Embryonic facial prominence (tissue), 1 donor: ENCODE data around the gene SPEF1.

Source experiments
- DNase-seq: peaks from one replicate; pipeline ENCODE4 v3.0.0-alpha.2; 2016; ENCODE audit errors: extremely low spot score

The SPEF1 gene

DNA sequence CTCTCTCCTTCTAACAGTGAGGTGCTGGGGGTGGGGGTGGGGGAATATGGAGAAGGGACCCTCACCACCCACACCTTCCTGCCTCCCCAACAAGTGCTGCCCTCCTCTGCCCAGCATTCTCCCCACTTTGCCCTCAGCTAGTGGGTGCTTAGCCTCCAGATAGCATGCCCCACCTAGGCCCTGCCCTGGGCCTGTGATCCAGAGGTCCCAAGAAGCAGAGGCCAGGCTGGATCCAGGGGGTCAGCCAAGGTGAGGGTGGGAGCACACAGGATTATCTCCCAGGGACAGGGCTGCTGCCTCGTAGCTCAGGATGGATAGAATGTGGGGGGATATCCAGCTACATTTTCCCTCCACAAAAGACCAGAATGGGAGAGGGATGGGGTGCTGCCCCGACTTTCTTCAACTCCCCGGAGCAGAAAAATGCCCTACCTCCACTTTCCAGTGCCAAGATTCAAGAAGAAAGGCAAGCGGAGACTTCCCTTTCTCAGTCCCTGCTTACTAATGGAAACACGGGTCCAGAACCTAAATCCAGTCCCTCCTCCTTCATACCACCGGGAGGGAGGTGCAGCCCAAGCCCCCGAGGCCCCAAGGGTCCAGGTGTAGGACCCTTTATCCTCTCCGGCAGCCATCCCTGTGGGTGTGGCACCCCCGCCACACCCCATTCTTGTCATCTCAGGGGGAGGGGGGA, 14.7 kb downstream of the SPEF1 start:
- DNase-seq, result no peak

DNA sequence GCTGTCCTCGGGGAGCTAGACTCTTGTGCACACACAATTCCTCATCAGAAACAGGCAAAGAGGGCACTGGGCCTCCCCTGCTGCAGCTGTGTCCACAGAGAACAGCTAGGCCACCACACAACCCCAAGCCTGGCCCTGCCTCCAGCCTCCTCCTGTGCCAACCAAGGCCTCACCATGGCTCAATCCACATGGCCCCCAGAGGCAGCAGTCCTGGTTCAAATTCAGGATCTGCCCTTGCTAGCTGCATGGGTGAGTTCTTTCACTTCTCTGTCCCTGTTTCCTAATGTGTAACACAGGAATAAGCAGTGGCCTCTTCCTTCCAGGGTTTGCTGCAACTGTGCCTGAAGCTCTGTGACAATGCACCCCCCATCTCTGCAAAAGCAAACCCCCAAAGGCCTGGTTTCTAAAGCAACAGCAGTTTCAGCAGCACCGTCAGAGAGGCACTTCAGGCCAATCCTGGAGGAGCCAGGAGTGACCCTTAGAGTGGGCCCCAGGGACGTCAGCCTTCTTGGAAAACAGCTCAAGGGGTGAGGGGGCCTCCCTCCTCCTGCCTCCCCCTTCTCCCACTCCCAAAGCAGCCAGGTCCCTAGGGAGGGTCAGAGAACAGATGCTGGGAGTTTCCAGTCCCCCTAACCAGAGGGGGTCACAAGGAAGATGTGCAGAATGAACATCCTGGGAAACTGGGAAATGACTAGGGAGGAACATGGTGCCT, 15.9 kb downstream of the SPEF1 start:
- DNase-seq, result no peak

DNA sequence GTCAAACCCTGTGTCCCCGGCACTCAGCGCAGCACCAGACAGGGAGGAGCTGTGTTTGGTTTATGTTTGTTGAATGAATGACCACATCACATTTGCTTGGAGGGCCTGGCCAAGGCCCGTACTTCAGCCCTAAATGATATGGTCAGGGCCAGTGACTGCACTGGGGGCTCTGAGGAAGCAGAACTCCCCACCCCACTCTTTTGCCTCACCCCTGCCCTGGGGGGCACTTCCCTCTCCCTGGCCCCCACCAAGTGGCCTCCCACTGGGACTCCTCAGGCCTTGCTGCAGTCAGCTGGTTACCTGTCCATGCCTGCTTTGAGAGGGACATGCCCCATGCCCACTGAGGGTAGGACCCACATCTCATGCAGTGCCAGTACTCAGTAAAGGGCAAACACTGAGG, 16.6 kb downstream of the SPEF1 start:
- no peak for DNase-seq

DNA sequence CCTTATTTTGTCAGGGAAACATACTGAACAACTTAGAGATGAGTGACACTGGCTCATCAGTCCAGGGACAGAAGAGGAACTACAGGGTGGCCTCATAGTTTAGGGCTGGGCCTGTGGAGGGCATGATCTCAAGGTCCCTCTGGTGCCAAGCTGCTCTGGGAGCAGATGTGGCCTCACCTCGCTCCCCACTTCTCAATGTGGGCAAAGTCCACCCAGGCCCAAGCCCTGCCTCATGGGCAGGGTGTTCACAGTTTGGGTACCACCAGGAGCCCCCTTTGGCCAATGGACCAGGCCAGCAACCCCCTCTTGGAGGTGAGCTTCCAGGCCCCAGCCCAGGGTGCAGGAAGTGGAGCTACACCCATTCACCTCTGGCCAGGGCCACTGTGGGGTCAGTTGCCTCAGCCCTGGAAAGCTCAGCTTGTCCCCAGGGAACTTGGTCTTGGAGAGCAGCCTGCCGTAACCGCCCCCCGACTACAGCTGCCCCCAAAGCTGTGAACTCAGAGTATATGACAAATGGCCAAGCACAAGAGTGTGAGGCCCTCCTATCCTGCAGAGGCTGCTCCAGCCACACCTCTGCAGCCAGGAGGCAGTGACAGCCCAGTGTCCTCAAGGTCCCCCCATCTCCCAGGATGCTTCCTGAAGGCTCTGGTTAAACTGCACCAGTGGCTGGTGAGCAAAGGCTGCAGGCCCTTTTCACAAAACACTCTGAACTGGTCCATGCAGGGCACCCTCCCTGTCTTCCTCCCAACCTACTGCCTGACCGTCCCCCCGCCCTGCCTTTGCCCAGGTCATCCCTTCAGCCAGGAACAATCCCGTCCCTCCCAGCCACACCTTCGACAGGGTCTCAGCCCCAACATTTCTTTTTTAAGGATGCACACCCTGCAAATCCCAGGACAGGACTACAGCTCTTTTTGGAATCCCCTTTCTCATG, 17.3 kb downstream of the SPEF1 start:
- DNase-seq, result no peak

DNA sequence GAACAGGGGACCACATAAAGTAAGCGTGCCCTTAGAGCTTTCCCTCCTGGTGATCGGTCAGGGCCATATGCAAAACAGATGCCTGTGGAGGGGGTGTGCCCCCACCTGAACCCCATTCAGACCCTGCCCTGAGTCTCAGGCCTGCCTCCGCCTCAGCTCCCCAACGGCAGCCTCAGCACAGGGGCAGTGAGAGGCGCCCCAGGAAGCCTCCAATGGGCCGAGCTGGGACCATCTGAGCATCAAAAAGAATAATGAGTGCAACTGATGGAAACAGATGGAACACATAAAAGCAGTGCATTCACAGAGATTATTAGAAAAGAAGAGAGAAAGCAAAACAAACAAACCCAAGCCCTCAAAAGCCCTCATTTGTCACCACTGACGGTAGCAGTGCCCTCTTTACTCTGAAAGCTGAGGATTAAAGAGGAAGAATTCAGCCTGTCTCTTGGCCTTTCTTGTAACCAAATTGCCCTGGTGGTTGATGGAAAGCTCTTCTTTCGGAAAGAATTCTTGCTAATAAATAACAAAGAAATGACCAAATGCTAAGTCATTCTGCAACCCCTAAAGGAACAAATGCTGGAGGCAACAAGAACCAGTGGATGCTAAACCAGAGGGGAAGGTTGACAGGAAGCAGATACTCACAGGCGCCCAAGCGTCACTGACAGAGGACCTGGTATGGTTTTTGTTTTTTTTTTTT, 20.4 kb downstream of the SPEF1 start:
- DNase-seq, result no peak

DNA sequence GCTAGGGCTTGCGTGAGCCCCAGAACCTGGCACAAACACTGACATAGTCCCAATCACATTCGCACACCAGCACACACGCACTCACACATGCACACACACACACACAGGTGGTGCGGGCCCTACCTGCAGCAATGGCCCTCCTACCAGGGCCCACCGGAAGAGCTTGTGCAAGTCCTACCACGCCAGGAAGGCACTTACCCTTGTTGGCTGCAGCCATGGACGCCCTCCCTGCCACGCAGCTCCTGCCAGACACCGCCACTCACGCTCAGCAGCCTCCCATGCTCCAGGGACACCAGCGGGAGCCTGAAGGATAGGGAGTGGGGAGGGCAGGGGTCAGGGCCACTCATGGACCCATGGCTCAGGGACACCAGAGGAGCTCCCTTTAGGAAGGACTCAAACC, 21.4 kb downstream of the SPEF1 start:
- no peak for DNase-seq

DNA sequence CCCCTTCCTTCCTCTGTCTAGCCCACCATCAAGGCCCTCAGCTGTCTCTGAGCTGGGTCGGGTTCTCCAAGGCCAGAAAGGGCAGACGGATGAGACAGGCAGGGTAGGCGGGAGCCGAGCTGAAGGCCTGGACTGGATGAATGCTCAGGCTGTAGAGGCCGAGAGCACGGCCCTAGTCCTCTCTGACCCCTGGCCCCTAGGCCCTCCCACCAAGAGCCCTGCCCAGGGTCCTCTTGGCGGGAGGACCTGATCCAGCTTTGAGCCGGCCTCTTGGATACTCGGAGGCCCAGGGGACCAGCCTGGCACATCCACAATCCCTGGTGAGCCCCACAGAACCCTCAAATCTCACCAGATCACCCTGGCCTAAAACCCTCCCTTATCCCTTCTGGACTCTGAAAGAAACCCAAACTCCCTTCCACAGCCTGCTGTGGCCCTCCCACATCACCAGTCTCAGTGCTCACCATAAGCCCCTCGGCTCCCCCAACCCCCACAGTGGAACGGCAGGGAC, 21.9 kb downstream of the SPEF1 start:
- DNase-seq, result no peak

DNA sequence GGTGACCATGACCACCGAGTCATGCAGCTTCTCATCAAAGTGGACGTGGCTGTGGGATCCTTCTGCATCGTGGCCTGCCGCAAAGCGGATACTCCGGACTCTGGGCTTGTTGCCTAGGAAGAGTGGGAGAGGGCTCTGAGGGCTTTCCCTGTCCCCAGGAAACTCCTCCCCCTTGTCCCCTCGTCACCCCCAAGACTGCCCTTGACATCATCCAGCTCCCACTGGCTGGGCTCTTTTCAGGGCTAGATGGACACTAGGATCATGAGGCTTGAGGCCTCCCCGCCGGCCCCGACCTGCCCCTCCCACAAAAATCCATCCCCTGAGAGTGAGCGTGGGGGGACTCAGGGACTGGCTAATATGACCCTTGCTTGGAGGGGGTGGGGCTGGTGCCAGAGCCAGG, 22.7 kb downstream of the SPEF1 start:
- DNase-seq, result no peak

DNA sequence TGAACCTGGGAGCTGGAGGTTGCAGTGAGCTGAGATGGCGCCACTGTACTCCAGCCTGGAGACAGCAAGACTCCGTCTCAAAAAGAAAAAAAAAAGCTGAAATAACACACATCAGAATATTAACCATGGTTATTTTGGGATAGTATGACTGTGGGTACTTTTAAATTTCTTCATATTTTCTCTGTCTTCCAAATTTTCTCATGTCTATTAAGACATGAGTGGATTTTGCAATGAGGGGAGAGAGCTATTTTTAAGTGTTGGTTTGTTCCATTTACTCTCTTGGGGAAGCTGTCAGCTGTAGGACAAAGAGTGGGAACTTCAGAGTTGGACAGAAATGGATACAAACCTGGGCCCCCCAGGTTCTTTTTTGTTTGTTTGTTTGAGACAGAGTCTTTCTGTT, 24.0 kb downstream of the SPEF1 start:
- DNase-seq, result no peak

DNA sequence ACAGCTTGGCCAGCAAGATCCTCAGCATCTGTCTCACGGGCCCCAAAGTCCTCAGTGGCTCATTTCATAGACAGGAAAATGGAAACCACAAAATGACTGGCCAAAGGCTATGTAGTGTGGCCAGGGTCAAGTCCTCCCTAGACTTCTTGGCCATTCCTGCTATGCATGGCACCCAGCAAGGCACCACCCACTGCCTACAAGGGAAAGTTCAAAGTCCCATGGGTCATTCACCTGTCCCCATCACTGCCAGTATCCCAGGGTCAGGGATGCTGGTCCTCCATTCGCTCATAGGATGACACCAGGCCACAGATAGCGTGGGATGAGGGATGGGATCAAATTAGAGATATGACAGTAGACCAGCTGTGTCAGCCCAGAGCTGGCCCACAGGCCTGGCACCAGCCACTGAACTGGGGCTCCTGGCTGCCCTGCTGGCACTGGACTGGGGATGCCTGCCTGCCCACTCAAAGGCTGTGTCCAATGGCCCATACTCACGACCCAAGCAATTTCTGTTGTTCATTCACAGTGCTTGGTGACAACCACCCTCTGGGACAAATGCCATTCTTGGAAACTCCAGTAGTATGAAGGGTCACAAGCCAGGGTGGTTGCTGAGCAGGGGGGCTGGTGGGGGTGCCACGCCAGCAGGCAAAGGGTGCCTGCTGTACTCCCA, 25.3 kb downstream of the SPEF1 start:
- no peak for DNase-seq

DNA sequence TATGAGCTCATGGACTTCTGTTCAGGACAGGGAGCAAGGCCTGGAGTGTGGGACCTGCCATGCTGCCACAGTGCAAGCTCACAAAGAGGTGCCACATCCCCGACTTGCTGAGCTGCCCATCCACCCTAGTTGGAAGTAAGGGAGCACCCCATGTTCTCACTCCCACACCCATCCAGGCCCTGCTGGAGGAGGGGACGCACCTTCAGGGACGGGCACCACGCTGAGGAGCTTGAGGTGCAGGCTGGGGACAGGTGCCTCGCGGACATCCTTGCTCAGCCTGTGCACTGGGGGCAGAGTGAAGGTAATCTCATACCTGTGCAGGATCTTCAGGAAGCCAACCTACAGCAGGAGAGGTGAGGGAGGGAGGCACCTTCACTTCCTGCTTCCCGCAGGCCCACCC, 26.0 kb downstream of the SPEF1 start:
- no peak for DNase-seq

DNA sequence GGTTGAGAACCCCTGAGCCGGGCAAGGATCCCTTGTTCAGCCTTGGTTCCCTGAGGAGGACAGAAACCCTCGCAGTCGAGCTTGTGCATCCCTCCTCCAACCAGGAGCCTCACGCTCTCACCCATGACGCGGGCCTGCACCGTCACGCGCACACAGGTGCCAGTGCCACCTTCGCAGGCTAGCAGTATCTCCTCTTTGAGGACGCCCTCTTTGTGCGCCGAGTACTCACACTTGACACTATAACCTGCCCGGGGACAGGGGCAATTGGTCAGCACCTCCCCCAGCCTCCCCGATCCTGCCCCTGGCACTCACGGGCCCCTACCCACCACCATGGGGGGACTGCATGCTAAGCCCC, 27.0 kb downstream of the SPEF1 start:
- no peak for DNase-seq

DNA sequence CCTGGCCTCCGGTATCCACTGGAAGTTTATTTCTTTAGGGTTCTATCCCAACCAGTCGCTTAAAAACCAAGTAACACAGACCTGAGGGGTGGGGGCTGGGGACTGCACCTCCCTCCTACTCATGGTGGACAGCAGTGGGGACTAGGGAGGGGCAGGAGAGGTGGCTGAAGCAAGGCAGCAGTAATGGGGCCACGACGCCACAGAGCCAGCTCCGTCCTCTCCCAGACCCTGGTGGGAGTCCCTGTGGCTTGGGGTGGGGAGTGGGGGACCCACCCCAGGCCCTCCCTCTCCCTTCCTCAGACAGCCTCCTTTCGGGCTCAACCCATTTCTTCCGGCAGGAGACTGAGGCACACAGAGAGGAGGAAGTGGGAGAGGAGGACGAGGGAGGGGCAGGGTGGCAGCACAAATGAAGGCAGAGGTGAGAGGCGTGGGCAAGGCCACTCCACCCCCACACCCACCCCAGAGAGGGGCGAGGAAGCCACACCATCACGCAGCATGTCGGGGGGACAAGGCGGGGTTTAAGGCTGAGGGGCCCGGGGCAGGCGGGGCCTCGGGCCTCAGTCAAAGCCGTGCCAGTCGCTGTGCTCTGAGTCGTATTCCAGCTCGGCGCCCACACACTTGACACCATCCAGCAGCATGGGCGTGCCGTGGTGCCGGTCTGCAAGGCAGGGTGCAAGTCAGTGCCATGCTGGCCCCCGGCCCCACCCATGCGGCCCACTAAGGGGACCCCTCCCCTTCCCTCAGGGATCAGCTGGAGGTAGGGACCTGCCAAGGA, 27.6 kb downstream of the SPEF1 start:
- no peak for DNase-seq

DNA sequence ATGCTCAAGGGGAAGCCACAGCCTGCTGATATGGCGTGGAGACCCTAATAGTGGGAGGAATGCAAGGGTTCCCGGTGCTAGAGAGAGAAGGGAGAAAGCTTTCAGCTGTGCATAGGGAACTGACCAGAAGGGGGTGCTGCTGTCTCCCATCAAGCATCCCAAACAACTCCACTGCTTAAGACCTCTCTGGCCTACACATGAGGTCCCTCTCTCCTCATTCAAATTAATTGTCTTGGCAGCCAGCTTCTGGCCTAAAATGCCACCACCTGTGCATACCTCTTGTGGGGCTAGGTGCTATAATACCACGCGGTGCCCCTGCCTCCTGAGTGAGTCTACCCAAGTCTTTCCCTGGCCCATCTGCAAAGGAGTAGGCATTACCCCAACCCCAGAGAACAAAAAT, 28.1 kb downstream of the SPEF1 start:
- DNase-seq, result peak; percentile 54

DNA sequence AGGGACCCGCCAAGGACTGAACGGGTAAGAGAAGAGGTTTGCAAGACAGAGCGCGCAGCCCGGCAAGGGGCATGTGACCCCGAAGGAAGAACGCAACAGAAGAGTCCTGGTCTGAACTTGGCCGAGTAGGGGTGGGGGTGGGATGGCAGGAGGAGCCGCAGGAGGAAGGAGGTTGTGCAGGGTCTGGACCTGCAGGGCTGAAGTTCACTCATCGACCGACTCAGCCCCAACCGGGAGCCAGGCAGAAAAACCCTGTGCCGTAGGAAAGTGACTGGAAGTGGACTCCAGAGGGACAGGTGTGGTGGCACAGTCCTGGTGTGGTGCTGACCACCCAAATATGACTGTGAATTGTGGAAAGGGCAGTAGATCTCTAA, 28.9 kb downstream of the SPEF1 start:
- no peak for DNase-seq

DNA sequence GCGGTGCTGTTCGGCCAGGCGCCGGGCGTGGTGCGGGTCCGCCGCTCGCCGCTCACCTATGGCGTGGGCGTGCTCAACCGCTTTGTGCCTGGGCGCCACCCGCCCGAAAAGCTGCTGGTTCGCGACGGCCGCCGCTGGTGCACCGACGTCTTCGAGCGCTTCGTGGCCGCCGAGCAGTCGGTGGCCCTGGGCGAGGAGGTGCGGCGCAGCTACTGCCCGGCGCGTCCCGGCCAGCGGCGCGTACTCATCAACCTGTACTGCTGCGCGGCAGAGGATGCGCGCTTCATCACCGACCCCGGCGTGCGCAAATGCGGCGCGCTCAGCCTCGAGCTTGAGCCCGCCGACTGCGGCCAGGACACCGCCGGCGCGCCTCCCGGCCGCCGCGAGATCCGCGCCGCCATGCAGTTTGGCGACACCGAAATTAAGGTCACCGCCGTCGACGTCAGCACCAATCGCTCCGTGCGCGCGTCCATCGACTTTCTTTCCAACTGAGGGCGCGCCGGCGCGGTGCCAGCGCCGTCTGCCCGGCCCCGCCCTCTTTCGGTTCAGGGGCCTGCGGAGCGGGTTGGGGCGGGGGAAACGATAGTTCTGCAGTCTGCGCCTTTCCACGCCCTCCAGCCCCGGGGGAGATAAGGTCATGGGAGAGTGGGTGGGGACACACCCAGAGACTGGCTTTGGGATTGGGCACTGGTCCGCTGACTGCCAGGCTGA, 29.4 kb downstream of the SPEF1 start:
- DNase-seq, result no peak

DNA sequence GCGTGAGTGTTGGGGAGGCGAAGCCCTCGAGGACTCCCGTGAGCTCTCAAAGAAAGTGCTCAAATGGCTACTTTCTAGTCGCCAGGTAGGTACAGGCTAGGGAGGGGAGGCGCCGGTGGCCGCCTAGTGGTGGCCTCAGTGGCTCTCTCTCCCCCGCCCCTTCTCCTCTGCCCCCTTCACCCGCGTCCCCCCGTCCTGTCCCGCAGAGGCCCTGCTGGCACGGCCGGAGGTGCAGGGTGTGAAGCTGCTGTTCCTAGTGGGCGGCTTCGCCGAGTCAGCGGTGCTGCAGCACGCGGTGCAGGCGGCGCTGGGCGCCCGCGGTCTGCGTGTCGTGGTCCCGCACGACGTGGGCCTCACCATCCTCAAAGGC, 30.0 kb downstream of the SPEF1 start:
- DNase-seq, result no peak

DNA sequence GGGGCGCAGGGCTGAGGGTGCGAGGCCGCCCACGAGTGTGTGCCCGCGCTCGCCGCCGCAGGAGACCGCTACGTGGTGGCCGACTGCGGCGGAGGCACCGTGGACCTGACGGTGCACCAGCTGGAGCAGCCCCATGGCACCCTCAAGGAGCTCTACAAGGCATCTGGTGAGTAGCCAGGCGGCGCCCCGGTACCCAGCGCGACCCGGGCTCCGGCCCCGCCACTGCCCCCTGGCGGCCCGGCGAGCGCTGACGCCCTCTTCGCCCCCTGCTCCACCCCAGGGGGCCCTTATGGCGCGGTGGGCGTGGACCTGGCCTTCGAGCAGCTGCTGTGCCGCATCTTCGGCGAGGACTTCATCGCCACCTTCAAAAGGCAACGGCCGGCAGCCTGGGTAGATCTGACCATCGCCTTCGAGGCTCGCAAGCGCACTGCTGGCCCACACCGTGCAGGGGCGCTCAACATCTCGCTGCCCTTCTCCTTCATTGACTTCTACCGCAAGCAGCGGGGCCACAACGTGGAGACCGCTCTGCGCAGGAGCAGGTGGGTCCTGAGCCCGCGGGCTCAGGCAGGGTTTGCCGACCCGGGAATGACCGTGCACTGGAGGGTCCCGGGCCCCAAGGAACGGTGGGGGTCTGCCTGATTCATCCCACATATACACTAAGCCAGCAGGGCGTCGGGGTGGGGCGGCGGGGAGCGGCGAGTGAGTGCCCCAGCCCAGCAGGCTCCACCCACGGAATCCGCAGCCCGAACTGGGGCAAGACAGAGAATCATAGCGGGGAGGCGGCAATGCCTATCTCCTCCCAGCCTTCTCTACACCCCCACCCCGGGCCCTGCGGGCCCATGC, 31.3 kb downstream of the SPEF1 start:
- no peak for DNase-seq

DNA sequence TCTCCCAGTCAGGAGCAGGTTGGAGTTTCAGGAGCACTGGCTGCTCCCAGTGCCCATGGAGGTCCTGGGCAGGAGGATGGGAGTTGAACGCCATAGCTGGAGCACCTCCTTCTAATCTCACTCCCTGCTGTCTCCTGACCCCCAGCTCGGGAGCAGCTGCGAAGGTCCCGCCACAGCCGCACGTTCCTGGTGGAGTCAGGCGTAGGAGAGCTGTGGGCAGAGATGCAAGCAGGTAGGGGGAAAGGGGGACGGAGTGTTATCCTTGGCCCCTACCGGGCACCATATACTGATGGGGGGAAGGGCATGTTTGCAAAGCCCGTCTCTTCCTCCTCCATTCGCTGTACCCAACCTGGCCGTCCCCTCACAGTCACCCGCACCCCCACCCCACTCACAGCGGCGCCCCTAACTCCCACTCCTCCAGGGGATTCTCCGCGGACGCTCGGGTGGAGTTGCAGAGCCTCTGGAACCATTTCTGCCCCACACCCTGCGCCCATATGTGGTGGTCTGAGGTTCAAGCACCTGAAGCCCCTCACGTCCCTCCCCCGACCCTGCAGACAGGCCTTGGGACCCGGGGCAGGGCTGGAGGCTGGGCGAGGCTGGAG, 32.1 kb downstream of the SPEF1 start:
- no peak for DNase-seq
